Activated CD8-positive, alpha-beta memory T cell treated with anti-CD3 and anti-CD28 coated beads, Interleukin-2, amount 50 U/mL, for 1 hour (primary cell): Measurements from ENCODE around the gene PDCL3.

Experiments
- DNase-seq: peaks from one replicate; pipeline ENCODE4 v3.0.0-alpha.2; 2020; ENCODE audit errors: extremely low read depth

PDCL3 gene

DNA sequence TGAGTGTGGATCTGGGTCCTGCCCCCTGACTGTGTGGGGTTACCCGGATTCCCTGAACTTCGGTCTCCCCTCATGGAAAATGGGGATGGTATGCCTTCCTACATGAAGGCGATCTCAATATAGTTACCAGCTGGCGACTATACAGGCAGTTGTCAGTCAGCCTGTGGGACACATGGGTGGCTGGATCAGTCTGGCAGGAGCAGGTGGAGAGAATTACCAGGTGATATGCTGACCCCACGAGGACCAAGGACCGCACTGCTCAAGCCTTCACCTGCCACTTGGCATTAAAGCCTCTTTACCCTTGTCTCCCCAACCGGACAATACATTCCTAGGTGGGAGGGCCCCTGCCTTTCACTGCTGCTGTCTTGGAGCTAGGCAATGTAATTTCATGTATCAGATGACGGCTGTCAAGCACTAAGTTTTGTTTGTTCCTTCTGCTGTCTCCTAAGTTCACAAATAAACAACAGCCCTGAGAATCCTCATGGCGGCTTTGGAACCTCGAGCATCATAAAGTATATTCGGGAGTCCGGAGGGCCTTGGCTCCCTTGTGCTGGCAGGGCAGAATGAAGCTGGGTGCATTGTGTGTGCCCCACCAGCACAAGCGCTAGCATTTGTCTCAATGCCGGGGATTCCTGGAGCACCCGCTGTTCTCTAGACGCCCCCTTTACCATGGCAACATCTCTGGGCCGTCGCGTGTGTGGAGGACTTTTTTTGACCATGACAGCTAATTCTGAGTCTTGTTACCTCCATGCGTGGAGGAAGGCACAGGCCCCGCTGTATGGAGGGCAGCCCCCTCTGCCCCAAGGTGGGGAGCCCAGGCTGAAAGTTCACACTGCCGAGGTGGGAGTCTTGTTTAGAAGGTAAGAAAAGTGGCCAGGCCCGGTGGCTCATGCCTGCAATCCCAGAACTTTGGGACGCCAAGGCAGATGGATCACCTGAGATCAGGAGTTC lies 48.6 kb downstream of the PDCL3 start:
- DNase-seq, result no peak

DNA sequence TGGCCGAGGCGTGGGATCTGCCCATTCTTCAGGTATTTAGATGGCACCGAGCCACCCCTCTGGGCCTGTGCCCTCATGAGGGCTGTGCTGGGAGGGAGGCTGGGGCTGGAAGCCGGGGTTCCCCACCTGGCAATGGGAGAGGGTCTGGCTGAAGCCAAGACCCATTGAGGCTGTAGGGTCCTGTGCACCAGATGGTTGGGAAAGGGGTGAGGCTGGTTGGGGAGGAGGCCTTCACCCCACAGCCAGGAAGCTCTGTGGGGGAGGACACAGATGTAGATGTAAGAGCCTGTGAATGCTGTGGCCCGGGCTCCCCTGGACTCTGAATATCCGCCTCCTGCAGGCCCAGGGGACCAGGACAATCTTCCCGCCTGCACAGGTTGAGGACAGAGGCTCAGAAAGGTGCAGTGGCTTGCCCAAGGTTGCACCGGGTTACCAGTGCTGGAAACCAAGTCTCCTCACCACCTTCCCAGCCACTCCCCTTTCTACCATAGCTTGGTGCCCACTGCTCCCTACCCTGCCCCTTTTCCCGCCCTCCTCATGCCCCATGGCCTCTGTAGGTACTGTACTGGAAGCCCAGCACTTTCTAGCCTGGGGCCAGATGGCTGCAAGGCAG lies 49.7 kb downstream of the PDCL3 start:
- DNase-seq, result no peak

DNA sequence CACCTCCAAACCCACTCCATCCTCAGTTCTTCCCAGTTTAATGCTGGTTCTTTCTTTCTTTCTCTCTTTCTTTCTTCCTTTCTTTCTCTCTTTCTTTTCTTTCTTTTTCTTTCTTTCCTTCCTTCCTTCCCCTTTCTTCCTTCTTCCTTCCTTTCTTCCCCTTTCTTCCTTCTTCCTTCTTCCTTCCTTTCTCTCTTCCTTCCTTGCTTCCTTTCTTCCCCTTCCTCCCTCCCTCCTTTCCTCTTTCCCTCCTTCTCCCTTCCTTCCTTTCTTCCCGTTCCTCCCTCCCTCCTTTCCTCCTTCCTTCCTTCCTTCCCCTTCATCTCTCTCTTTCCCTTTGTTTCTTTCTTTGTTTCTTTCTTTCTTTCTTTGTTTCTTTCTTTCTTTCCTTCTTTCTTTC lies 50.9 kb downstream of the PDCL3 start:
- no peak for DNase-seq

DNA sequence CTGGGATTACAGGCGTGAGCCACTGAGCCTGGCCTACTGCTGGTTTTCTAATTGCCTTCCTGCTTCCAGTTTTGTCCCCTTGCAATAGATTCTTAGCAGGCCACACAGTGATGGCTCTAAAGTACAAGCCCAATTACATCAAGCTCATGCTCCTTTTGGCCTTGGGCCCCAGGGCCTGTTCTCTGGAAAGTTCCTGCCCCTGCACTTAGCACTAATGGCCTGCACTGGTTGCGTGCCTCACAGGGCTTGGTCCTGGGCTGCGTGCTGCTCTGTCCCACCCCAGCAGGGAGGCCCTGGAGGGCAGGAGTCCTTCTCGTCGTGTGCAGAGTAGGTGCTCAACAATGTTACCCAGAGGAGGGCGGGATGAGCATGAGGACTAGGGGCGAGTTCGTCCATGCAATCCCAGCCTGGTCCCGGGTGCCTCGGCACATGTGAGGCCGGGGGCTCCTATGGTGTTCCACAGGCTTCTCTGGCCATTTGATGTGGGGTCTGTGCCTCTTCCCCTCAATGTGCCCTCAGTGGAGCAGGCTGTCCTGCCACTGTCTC lies 51.7 kb downstream of the PDCL3 start:
- DNase-seq, result no peak

DNA sequence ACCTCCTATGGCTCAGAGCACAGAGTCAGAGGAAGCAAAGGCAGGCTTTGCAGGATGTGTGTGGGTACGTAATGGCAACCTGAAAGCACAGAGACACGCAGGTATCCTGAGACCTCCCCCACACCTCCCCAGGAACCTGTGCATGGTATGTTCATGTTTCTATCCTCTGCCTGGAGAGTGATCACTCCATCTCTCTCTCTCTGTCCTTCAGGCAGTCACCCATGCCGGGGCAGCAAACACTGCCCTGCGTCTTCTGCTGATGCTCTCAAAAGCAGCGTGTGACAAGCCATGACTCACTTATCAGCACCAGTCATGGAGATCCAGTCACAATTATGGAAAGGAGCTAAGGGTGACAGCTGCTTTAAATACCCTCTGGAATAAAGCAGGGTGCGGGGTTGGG lies 52.7 kb downstream of the PDCL3 start:
- DNase-seq, result no peak

DNA sequence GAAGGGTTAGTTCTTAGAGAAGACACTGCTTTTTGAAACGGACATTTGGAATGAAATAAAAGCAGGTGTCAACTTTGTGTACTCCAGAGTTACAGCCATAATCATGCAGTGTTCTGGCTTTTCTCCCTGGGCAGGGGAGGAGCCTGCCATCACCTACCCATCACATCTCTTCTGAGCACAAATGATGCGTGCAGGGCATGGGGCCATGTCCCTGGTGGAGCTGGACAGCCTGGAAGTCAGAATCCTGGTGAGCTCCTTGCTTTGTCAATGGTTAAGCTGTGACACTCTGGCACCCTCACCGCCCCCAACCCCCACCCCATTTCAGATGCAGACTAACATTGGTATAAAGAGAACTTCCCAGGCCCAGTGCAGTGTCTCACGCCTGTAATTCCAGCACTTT lies 53.1 kb downstream of the PDCL3 start:
- DNase-seq, result no peak

DNA sequence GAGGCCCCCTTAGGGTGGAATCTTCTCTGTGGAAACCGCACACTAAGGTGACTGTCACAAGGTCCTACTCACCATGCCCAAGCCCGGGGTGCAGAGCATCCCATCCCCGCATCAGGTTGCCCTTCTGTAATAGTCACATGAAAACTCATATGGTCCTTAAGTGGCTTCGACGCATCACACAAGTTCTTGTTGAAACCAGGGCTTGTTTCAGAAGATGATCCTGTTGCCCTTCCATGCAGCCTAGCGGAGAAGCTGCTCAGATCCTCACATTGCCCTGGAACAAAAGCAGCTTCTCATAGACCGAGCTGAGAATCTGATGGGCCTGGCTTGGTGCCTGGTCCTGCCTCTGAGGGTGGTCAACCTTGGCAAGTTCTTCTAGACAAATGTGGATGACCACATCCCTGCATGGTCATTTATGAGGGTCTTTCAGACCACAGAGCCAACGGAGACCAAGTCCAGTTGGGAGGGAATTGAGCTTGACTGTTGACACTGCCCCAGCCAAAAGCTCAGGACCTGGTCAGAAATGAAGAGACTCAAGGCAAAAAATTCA lies 54.1 kb downstream of the PDCL3 start:
- DNase-seq, result no peak

DNA sequence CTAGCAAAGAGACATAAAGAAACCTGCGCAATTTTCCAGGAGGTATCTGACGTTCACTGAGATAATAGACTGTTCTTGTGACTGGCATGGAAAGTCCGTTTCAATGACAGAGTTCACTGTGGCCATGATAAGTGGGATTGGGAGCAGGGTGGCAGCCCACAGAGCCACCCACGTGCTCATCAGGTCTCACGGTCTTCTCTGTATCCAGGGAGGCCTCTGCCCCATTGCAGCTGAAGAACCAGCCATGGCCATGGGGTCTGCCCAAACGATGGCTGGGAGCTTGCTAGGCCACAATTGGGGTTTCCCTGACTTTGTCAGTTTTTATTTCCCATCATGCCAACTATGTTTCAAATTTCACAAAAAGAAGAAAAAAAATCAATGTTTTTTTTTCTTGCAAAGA lies 57.2 kb downstream of the PDCL3 start:
- DNase-seq, result no peak

DNA sequence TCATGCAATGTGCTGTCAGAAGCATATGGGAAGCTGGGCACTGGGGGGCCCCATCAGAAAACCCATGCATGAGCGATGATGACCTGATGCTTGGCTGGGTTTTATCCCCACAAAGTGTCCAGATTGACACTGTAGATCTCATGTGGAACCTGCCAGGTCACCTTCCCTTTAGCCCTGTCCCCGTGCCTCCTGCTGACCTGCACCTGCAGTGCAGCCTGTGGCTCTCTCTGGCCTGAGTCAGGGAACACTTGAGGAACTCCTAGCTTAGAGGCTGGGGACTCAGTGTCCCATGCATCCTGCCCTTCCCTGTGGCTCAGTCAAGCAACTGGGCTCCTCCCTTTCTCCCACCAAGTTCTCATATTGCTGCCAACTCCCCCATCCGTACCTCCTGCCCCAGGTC lies 57.7 kb downstream of the PDCL3 start:
- DNase-seq, result no peak

DNA sequence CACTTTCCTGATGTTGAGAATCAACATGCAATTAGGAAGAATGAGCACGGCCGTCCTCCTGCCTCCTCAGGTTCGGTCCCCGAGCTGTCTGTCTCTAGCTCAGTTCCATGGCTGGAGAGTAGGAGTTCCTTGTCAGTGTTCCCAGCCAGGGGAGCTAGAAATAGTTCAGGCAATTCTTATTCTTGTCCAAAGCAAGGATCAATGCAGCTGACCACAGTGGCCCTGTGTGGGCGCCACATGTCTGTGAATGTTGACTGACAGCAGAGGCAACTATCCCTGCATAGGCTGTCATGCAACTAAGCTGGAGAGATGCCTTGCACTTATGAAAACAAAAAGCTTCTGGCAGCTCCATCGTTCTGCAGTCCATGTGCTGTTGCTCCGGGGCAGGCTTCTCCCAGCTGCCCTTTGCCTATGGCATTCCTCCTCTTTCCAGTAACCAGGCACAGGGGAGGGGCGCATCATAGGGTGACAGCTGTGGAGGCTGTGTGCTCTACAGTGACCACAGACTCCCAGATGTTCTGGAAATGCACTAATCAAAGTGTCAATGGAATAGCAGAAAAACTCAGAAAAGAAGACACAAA lies 58.7 kb downstream of the PDCL3 start:
- no peak for DNase-seq

DNA sequence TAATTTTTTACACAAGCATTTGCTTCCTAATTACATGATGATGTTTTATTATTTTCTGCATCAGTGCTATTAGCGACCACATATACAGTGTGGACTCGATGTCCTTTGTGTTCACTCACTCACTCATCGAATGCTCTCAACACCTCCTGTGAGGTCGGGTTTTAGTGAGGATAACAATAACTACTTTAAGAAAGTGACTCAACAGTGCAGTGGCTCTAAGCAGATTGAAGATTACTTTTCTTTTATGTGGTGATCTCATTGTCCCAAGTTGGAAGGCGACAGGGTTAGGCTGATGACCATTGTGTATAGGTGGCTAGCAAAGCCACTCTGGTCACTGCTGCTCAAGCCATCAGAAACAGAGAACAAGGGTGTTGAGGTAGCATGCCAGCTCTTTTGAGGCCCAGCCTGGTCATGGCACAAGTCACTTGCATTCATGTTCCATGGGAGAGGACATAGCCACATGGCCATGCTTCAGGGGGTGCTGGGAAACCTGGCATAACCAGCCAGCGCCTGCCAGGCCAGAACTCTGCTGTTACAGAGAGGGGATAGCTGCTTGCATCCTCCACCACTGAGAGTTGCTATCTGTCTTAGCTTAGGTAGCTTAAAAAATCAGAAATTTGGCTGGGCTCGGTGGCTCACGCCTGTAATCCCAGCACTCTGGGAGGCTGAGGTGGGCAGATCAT lies 60.4 kb downstream of the PDCL3 start:
- no peak for DNase-seq

GRCh38 chr2:100623930-100624329 lies 61.1 kb downstream of the PDCL3 start:
- no peak for DNase-seq

DNA sequence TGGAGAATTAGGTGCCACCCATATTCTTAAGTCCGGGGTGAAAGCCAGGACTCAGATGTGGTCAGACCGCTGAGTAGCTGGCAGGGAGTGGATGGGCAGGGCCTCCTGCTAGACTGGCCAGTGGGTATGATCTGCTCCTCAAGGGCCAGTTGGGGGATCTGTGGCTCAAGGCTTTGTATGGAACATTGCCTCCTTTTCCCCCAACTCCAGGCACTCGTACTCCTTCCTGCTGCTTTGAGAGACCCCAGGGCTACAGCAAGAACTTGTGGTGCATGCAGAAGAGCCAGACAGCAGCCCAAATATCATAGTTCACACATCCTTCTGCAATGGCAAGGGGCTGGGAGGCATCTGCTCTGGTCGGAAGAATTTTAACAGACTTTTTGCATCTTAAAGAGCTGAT lies 61.7 kb downstream of the PDCL3 start:
- DNase-seq, result no peak

DNA sequence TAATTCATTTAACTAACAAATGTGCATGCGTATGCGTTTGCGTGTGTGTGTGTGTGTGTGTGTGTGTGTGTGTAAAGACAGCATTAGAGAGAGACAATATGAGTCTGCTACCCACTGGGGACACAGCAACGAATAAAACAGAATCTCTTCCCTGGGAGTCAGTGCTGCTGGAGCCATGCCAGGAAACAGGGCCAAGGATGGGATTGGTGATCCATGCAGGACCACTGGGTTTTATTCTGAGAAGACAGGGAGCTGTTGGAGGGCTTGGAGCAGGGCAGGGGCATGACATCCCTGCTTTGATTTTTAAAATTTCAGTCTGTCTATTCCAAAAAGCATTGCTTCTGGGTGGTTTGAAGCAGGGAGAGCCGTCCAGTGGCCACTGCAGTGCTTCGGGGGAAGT lies 62.9 kb downstream of the PDCL3 start:
- no peak for DNase-seq
